ENCODE data around the gene RABGAP1L.
"Not testable (repeated sequence)": the region's sequence is repeated elsewhere in the genome, so short reads cannot be mapped to it uniquely, and the experiment has no call there.

Gene RABGAP1L

GRCh38 chr1:174322202-174322862 is 163.0 kb downstream of the RABGAP1L start:
- in situ Hi-C loops (cut with HindIII; ENCODE audit: low pct_ligation_motif_present, low pct_unique_long_range_greater_than_20kb, low sequenced_read_pairs): no loop called here
- no peak for DNase-seq

DNA sequence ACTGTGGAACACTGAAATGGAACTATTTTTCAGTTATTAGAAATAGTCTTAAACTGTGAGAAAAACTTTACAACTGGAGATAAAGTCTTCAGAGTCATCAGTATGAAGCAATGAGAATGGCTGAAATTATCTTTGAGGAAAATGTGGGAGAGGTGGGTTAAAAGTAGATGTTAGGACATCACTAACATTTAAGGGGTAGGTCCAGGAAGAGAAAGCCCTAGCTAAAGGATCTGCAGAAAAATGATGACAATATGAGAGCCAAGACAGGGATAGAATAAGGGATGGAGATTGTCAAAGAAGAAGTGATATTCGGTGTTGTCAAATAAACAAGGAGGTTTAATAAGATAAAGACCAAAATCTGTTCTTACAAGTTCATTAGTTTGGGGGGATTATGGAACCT is 165.2 kb downstream of the RABGAP1L start:
- in situ Hi-C loops (cut with HindIII; ENCODE audit: low pct_ligation_motif_present, low pct_unique_long_range_greater_than_20kb, low sequenced_read_pairs): no loop called here

DNA sequence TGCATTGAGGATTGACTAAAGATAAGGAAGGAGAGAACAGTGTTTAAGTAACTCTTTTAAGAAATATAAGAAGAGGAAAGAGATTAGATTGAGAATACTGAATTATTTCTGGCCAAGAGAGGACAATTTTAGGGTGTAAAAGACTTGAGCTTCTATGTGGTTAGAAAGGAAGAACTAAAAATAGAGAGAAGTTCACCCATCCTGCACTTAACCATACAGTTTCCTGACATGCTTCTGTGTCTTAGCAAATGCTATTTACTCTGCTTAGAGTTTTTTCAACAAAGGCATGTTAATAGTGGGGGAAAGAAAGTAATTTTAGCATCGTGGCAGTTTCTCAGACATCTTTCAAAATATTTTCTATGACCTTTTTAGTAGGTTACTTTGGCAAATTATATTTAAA is 165.6 kb downstream of the RABGAP1L start:
- DNase-seq: no peak
- in situ Hi-C loops (cut with HindIII; ENCODE audit: low pct_ligation_motif_present, low pct_unique_long_range_greater_than_20kb, low sequenced_read_pairs): no loop called here

More for the DNA sequence above, 165.2 kb downstream of the RABGAP1L start:
- no peak for DNase-seq

DNA sequence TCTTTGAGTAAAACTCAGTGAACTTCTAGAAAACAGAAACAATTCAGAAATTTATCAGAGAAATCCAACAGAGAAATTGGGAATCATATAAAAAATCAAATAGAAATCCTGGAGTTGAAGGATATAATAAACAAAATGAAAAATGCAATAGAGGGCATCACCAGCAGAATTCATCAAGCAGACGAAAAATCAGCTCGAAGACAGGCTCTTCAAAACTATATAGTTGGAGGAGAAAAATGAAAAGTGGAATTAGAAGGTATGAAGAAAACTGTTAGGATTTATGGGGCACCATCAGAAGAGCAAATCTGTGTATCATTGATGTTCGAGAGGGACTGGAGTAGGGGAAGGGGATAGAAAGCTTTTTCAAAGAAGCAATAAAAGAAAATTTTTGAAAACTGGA is 167.0 kb downstream of the RABGAP1L start:
- DNase-seq: no peak
- in situ Hi-C loops (cut with HindIII; ENCODE audit: low pct_ligation_motif_present, low pct_unique_long_range_greater_than_20kb, low sequenced_read_pairs): no loop called here

DNA sequence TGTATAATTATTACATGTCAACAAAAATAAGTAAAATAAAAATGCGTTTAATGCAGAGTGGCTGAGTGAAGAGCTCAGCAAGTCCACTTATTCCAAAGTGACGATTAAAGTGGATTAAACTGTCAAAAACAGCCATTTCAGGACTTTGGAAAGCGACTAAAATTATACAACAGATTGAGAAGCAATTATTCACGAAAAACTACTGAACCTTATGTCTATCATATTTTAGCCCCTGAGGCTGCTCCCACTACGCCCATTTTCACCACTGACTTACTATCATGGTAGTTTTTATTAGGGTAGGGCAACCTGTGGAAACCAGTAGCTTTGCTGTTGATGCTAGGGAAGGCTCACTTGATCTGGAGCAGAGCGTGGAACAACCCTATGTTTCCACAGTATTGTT is 174.1 kb downstream of the RABGAP1L start:
- DNase-seq: no peak

GRCh38 chr1:174337000-174337681 is 177.8 kb downstream of the RABGAP1L start:
- in situ Hi-C loops (cut with HindIII; ENCODE audit: low pct_ligation_motif_present, low pct_unique_long_range_greater_than_20kb, low sequenced_read_pairs): no loop called here
- DNase-seq: no peak

More for the DNA sequence above, 174.1 kb downstream of the RABGAP1L start:
- in situ Hi-C loops (cut with HindIII; ENCODE audit: low pct_ligation_motif_present, low pct_unique_long_range_greater_than_20kb, low sequenced_read_pairs): no loop called here

GRCh38 chr1:174340404-174340803 is 181.1 kb downstream of the RABGAP1L start:
- in situ Hi-C loops (cut with HindIII; ENCODE audit: low pct_ligation_motif_present, low pct_unique_long_range_greater_than_20kb, low sequenced_read_pairs); DNase-seq: not testable (repeated sequence)

DNA sequence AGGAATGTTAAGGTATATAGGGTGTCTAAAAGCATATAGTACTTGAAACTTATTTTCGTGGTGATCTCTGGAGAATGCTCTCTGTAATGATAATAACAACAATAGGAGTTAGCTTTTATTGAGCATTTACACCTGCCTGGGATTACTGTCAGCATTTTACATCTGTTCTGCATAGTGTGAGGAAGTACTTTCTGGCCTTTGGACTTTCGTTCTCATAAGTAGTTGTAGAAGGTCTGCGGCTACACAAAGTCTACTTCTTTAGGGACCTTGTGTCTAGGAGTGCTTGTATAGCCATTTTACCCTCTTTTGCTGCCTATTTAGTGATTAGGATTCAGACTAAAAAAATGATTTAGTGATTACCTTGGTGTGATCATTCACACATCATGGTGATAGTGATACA is 184.8 kb downstream of the RABGAP1L start:
- in situ Hi-C loops (cut with HindIII; ENCODE audit: low pct_ligation_motif_present, low pct_unique_long_range_greater_than_20kb, low sequenced_read_pairs): no loop called here
- DNase-seq: no peak

DNA sequence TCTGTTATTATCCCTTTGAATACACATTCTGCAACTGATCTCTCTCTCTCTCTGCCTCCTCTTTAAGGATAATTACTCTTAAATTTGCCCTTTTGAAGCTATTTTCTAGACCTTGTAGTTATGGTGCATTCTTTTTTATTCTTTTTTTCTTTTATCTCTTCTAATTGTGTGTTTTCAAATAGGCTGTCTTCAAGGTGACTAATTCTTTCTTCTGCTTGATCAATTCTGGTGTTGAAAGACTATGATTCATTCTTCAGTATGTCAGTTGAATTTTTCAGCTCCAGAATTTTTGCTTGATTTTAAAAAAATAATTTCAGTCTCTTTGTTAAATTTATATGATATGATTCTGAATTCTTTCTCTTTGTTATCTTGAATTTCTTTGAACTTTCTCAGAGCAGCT is 192.8 kb downstream of the RABGAP1L start:
- in situ Hi-C loops (cut with HindIII; ENCODE audit: low pct_ligation_motif_present, low pct_unique_long_range_greater_than_20kb, low sequenced_read_pairs): no loop called here
- DNase-seq: peak; percentile 12

DNA sequence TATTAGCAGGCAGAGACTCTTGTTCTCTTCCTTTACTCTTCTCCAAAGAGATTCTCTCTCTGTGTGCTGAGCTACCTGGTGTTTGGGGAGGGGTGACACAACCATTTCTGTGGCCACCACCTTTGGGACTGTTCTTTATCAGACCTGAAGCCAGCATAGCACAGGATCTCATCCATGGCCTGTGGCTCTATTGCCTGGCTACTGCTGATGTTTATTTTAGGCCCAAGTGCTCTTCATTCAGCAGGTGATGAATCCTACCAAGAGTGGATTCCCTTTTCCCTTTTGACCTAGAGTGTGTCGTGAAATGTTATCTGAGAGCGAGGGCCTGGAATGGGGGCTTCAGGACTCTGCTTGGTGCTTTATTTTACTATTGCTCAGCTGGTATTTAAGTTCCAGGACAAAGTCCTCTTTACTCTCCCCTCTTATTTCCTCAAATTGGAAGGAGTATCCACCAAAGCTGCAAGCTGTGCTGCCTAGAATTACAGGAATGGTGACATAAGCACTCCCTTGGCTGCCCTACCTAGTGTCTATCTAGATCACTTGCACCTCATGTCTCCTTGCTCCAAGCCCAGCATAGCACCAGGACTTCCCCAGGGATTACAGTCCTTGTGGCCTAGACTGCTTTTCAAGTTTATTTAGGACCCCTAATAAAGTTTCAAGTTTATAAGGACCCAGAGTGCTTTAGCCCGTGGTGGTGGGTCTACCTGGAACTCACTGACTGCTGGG is 193.7 kb downstream of the RABGAP1L start:
- no peak for DNase-seq
- in situ Hi-C loops (cut with HindIII; ENCODE audit: low pct_ligation_motif_present, low pct_unique_long_range_greater_than_20kb, low sequenced_read_pairs): no loop called here

- no peak for DNase-seq
Measured at GRCh38 chr1:174358344-174358743, 199.0 kb downstream of the RABGAP1L start.

DNA sequence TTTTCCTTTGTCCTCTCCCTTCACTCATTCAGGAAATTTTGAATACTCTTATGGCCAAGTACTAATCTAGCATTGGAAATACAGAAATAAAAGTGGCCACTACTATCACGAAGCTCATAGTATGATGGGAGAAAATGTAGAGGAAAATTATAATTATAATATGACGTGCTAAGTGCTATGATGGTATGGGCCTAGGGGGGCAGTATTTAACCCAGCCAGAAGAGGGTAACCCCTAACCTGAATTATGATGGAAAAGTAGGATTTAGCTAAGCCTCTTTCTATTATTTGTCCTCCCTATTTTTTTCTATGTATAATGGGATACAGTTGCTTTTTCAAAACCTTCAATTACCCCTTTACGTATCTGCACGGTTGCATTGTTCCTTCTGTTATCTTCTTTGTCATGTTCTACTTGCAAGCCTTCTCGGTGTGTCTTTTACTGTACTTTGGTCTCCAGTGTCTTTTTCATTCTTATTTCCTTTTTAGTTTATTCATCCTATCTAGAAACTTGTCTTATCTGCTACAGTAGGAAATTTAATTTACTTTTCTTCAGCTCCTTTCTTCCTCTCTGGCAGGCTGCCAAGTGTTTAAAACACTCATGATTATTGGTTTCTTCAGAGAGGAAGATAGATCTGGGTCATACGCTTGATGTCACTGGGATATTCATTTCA is 199.6 kb downstream of the RABGAP1L start:
- in situ Hi-C loops (cut with HindIII; ENCODE audit: low pct_ligation_motif_present, low pct_unique_long_range_greater_than_20kb, low sequenced_read_pairs): no loop called here
- DNase-seq: no peak

More at GRCh38 chr1:174358344-174358743, 199.0 kb downstream of the RABGAP1L start:
- in situ Hi-C loops (cut with HindIII; ENCODE audit: low pct_ligation_motif_present, low pct_unique_long_range_greater_than_20kb, low sequenced_read_pairs): no loop called here

- no peak for DNase-seq
- in situ Hi-C loops (cut with HindIII; ENCODE audit: low pct_ligation_motif_present, low pct_unique_long_range_greater_than_20kb, low sequenced_read_pairs): no loop called here
Measured at GRCh38 chr1:174359454-174359805, 200.1 kb downstream of the RABGAP1L start.

DNA sequence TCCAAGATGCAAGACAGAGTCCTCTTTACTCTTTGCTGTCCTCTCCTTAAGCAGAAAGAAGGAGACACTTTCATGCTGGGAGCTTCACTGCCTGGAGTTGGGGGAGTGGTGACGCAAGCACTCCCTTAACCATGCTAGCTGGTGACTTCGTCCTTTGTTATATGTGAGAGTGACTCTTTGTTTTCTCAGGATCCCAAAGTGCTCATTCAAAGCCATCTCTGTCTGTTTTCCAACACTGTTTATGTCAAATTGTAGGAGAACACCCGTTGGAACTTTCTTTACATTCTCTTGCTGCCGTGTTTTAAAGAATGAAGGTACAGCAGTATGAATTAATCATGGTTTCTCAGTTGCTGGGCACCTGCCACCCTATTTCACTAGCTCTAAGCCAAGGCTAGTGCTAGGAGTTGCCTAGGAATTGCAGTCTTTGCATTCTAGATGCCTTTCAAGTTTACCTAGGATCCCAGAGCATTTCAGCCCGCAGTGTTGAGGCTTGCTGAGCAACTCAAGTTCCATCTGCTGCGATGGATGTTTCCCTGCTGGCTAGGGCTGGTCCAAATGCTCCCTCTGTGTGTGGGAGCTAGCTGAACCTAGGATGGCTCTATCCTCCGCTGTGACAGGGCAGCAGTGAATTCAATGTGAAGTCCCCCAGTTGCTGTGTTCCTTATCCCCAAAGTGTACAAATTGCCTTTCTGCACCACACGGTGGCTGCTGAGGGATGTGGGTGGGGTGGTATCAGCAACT is 205.8 kb downstream of the RABGAP1L start:
- DNase-seq: no peak
- in situ Hi-C loops (cut with HindIII; ENCODE audit: low pct_ligation_motif_present, low pct_unique_long_range_greater_than_20kb, low sequenced_read_pairs): no loop called here

GRCh38 chr1:174366946-174367345 is 207.6 kb downstream of the RABGAP1L start:
- DNase-seq: no peak
- in situ Hi-C loops (cut with HindIII; ENCODE audit: low pct_ligation_motif_present, low pct_unique_long_range_greater_than_20kb, low sequenced_read_pairs): no loop called here

DNA sequence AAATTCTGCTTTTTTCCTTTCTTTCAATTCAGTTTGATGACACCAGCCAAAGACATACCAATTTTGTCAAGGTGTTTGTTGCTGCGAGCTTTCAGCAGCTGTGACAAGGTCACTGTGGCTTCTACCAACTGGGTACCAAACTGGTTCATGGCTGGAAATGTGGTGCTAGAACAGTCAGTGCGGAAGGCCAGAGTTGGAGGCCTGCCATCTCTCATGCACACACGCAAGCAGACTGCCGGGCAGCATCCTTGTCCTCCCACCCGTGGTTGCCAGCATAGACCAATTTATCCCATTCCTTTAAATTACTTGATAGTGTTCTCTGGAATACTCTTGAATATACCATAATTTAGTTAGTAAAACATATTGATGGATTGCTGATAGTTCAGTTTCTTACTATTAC is 208.6 kb downstream of the RABGAP1L start:
- DNase-seq: no peak
- in situ Hi-C loops (cut with HindIII; ENCODE audit: low pct_ligation_motif_present, low pct_unique_long_range_greater_than_20kb, low sequenced_read_pairs): no loop called here

GRCh38 chr1:174376030-174376429 is 216.7 kb downstream of the RABGAP1L start:
- in situ Hi-C loops (cut with HindIII; ENCODE audit: low pct_ligation_motif_present, low pct_unique_long_range_greater_than_20kb, low sequenced_read_pairs): no loop called here

DNA sequence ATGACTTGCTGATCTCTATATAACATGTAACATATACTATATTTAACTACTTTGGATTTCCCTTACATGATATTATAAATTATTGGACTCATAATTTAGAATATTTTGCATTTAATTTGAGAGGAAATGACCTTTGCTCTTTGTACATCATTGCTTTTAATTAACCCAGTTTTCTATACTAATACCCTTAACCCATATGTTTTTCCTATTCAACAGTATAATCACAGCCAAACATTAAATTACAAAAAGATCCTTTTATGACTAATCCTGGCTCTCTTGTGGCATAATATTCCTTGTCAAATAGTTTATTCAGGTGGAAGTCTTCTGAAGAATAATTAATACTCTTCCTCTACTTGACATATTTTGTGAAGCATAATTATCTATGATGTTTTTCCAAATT is 232.4 kb downstream of the RABGAP1L start:
- in situ Hi-C loops (cut with HindIII; ENCODE audit: low pct_ligation_motif_present, low pct_unique_long_range_greater_than_20kb, low sequenced_read_pairs): no loop called here
- DNase-seq: no peak

More at GRCh38 chr1:174376030-174376429, 216.7 kb downstream of the RABGAP1L start:
- DNase-seq: no peak
